CD4-positive, alpha-beta T cell treated with Interferon gamma for 1 hour (primary cell): ENCODE results near the gene DENND2D.
A peak's percentile ranks its signal among the peaks of the same experiment; 100 is the strongest.
"Not testable (repeated sequence)": the region's sequence is repeated elsewhere in the genome, so short reads cannot be mapped to it uniquely, and the experiment has no call there.

ENCODE experiments used
- DNase-seq: peaks from one replicate; pipeline ENCODE4 v3.0.0-alpha.2; 2020

DENND2D gene

DNA sequence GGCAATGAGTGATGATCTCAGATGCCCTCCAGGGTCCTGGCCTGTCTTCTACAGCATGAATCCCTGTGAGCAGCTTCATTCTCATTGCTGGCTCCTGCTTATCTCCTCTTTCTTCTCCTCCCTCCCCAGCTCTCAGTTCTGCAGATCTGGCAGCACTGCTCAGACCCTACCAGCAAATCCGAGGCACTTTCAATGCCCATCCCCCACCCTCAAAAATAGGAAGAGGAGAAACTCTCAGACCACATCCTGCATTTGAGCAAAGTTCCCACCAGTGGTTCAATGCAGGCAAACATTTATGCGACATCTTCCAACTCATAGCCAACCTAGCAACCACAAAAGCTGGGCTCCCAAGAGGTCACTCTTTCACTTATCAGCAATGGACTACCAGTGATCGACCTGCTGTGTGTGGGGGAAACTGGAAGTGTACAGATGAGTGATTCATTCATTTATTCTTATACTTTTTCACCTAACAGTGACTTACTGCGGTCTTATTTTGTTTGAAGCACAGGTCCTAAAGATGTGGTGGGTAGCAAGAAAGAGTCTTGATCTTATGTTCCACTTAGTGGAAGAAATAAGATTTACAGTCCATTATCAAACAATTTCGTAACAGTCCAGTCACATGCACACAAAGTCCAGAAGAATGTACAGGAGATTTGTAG, 21.3 kb upstream of the DENND2D start:
- peak; percentile 36 for DNase-seq

DNA sequence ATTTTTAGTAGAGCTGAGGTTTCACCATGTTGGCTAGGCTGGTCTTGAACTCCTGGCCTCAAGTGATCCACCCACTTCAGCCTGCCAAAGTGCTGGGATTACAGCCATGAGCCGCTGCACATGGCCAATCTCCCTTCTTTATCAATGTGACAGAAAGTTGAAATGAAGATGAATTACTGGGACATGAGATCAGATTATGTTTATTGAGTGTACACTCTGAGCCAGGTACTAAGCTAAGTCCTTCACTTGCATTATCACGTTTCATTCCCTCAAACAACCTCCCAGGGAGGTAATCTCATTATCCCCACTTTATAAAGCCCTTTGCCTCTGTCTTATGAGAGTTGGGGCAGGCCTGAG, 20.8 kb upstream of the DENND2D start:
- no peak for DNase-seq

DNA sequence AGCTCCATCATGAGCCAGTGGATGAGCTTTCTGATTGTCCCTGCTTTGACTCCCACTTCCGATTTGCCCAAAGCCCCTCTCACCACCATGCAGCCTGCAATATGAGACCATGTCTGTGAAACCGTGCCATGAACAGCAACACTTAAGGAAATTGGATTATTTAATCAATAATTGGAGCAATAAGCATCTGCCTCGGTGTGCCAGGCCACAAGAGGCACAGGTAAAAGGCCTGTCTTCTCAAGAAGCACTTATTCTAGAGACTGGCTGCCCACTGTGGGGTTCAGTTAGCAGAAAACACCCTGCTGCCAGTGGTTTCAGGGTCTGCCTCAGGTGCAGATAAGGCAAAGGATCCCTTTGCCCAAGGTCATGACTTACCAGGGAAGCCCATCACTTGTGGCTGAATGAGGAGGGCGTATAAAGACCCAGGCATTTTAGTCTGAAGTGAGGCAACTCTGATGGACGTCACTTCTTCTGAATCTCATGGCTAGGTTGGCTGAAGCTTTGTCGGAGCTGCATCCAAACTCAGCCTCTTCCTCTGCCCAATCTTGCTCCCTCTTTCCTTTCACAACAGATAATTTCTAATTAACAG, 19.9 kb upstream of the DENND2D start:
- no peak for DNase-seq

DNA sequence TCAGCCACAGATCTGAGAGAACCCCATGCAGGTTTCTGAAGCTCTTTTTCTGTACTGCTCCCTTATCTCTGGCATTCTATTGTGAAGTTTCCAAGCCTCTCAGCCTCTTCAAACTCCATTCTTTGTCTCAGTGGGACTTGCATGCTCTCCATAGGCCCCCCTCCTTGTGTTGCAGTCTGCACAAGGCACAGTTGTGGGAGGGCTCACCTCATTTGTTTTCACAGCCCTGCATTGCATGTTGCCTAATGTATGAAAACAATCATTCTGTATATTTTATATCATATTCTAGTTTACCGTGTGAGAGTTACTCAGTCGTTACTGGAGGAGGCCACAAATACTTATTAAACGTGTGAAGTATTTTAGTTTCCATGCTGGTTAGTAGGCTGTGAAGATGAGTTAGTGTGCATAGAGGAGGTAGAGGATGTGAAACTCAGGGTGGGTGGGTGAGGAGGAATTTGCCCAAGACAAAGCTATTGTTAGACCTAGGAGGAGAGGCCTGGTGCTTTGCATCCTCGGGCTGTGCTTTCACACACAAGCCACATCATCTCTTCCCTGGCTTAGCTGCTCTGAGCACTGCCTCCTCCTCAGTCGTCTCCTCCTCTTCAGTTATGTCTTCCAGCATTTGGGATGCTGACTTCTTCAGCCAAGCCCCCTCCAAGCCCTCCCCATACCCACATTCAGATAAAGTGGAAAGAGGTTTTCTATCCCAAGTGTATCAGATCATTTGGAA, 19.3 kb upstream of the DENND2D start:
- DNase-seq = peak; percentile 26

DNA sequence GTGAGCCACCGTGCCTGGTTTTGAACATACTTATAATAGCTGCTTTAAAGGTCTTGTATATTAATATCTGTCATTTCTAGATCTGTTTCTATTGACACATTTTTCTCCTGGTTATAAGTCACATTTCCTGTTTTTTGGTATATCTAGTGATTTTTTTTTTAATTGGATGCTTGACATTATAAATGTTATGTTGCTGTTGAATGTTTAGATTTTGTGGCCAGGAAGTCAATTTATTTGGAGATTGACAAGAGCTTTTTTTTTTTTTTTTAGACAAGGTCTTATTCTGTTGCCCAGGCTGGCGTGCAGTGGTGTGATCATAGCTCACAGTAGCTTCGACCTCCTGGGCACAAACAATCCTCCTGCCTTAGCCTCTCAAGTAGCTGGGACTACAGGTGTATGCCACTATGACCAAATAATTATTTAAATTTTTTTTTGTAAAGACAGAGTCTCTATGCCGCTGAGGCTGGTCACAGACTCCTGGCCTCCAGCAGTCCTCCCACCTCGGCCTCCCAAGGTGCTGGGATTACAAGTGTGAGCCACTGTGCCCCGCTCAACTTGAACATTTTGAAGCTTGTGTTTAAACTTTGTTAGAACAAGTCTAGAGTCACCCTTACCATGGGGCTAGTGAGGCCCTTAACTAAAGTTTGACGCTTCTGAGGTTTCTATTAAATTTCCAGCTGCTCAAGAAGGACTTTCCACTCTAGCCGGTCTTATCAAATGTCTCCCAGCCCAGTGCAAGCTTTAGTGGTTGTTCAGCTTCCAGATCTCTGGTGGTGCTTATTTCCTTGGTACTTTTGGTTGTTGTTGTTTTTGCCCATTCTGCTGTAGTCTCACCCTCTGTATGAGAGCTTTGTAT, 18.5 kb upstream of the DENND2D start:
- no peak for DNase-seq

DNA sequence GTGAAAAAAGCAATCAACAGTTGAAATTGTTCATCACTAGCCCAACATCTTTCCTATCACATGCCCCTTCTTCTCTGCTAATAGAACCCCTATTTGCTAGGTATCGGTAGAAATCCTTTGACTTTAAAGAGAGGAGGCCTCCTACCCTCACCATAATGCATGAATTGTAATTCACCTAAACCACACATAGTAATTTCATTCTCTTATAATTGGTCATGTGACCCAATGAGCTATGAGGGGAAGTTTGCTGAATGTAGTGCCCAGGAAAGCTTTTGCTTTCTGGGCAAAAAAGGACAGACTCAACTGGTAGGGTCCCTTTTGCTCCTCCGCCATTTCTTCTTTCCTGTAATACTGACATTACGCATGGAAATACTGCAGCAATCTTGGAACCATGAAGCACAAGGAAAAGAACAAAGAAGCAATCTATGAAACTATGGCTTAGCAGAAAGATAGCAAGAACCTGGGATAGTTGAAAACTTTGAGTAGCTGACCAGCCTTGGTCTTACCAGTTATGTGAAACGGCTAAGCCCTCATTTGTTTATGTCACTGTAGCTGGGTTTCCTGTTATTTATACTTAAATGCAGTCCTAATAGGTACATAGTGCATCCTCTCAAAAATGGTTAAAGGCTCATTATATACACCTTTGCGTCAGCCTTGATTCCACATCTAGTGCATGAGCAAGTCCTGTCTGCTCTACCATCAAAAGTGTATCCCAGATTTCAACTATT, 16.9 kb upstream of the DENND2D start:
- DNase-seq = no peak

DNA sequence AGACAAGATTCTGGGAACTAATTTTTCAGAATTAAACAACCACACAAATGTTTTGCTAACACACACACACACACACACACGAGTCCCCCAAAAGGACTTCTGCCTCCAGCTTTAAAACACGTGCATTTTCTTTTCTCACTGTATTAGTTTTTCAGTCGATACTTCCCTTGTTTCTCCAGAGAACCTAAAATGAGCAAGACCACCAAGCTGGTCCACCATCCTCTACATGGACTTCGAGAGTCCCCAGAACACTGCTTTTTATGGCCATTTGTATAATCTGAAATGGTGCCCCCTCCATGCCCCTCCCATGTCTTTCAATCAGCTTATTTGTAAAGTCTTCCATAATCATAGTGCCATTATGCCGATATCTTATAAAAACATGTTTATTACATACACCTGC, 16.3 kb upstream of the DENND2D start:
- DNase-seq = no peak

DNA sequence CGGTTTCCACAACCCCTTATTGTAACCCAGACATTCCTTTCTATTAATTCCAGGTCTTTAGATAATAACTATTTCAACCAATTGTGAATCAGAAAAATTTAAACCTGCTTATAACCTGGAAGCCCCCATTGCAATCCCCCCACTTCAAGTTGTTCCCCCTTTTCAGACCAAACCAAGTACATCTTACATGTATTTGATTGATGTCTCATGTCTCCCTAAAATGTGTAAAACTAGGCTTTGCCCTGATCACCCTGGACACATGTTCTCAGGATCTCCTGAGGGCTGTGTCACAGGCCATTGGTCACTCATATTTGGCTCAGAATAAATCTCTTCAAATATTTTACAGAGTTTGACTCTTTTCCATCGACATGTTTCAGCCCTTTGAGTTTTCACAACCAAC, 14.8 kb upstream of the DENND2D start:
- DNase-seq = not testable (repeated sequence)

DNA sequence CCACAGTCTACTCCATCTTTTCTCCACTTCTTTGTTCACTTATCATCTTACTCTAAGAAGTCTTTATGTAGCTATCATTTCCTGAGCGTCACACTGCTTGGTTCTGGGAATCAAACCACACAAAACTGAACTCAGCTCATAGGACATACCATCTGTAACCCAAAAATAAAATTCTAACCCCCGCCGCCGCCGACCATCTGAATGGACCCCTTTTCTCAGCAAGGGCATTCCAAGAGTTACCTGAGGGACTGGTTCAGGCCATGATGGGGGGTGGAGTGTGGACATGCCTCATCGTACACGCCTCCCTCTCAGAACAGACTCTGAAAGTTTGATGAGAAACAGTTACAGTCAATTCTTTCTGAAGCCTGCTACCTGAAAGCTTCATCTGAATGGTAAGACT, 14.4 kb upstream of the DENND2D start:
- peak; percentile 33 for DNase-seq

DNA sequence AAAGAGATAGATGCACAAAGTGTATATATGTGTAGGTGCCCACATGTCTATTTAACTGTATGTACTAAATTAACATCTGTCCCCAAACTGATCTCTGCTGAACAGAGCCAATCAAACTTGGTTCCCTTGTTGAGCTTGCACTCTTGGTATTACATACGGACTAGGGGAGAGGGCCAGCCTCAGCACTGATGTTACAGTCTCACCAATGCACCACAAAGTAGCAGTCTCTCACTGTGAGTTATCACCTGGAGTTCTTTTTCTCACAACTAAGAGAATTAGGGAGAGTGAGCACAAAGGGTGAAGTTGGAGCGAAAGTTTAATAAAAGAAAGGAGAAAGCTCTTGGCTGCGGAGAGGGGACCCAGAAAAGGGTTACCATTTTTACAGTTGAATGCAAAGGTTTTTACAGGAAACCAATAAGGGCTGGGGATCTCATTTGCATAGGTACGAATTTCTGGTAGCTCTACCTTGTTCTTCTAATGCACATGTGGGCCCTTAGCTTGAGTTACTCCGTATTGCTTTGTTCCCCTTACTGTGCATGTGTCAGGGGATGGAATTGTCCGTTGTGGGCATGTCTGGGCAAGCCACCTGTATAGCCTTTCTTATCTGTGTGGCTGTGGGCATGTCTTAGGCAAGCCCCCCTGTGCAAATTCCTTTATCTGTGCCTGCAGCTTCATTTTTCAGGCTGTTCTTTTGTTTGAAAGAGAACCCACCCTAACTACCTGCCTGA, 13.8 kb upstream of the DENND2D start:
- DNase-seq = no peak

DNA sequence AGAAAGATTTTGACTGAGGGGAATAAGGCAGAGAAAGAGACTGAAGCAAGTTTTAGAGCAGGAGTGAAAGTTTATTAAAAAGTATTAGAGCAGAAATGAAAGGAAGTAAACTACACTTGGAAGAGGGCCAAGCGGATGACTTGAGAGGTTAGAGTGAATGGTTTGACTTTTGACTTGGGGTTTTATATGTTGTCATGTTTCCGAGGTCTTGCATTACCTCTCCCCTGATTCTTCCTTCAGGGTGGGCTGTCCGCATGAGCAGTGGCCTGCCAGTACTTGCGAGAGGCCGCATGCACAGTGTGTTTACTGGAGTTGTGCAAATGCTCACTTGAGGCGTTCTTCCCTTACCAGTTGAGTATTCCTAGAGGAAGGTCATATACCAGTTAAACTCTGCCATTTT, 13.0 kb upstream of the DENND2D start:
- no peak for DNase-seq

DNA sequence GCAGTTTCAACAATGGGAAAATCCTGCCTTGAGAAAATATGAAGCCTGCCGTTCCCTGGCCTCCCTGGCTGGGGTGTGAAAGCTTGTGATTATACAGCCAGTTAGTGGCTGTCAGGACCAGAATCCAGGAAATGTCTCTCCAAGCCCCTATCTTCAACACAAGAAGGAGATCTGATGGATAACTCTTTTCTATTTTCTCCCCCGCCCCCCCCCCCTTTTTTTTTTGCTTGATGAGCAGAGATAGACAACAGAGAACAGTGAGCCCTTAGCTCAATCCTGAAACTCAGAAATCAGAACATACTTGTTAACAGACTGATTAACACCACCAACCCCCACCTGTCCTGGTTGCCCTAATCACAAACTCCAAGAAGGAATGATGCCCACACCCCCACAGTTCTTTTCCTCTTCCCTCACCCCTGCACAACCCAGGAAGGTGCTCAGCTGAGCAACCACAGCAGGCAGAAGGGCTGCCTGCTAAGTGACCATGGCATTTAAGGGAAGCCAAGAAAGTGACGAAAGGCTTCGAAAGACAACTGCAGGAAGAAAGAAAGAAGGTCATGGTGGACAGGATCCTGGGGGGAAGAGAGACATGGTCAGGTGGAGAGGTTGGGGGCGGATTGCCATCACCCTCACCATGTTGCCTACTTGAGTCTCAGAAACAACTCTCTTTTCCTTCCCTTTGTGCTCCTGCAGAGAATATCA, 12.3 kb upstream of the DENND2D start:
- DNase-seq = no peak

DNA sequence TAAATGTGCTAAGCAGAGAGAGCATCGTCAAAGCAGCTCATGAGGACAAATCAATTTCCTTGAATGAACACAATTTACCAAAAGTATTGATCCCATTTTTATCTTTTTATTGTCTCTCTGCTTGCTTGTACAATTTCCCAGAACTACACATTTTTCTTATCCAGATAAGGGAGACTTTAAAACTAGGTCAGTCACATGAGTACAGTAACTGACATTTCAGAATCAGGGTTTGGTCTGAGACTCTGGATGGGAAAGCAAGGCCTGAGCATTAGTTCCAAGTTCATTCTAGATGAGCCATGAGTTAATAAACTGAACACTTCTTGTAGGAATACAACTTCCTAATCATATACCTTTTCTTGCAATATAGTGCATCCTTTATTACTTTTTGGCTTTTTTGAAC, 11.5 kb upstream of the DENND2D start:
- DNase-seq = no peak

DNA sequence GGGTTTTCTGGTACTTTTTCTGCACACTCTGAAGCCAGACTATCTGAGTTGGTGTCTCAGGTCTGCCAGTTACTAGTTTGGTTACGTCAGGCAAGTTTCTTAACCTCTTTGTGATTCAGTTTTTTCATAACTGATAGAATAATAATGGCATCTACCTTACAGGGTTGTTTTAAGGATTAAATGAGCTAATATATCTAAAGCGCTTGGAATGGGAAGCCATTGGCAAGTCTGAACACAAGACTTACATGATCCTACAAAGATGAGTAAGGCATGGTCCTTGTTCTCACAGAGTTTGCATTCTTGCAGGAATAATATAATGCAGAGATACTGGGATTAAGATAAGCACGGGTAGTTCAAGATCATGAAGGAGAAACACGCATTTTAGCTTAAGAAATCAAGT, 9.2 kb upstream of the DENND2D start:
- DNase-seq = no peak

DNA sequence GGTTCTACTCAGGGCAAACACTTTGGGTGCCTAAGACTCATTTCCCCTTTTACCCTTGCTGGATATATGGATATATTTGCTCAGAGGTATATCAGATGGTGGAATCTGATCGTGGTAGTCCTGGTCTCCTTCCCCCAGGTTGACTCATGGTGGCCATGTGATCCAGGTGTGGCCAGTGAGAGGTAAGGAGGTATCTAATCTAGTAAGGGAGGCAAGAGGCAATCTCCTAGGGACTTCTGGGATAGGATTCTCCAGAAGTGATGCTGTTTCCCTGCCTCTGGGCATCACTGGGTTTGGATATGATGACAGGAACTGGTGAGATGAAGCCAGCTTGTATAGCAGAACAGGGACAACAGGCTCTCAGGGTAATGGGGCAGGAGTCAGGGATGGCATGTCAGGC, 8.5 kb upstream of the DENND2D start:
- DNase-seq = no peak

DNA sequence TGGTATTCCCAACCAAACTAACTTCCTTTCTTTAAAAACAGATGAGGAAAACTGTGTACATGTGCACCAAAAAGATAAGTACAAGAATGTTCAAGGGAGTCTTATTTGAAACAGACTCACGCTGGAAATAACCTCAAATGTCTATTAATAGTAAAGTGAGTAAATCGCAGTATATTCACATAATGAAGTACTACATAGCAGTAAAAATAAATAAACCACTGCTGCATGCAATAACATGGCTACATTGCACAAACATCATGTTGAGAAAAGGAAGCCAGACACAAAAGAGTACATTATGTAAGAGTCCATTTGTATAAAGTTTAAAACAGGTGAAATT, 5.2 kb upstream of the DENND2D start:
- DNase-seq = no peak

DNA sequence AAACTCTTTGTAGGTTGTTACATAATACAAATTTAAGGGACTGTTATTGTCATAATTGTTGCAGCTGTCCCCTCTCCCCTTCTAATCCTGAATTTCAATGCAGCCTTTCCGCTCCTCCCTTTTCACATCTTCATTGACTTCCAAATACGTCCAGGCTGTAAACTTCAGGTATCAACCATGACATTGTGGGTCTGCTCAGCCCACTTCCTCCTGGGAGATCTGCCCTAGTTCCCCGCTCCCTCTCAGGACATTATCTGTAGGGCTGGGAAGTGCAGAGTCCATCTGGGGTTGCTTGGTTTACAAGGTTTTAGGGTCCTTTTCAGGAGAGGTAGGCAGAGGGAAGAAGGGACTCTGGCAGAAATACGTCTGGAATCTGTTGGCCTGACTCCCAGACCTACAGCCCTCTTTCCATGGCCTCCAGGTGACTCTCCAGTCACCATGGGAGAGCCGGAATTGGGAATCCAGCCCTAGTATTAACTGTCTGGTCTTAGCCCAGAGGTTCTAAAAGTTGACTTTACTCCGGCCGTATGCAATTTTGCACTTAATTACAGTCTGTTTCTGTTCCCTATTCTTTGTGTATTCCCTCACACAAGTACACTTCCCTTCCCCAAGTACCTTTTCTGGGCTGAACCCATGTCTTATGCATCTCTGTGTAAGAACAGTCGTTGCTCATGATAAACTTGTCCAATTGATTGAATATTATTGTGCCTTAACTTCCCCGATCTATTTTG, 4.7 kb upstream of the DENND2D start:
- DNase-seq = no peak

DNA sequence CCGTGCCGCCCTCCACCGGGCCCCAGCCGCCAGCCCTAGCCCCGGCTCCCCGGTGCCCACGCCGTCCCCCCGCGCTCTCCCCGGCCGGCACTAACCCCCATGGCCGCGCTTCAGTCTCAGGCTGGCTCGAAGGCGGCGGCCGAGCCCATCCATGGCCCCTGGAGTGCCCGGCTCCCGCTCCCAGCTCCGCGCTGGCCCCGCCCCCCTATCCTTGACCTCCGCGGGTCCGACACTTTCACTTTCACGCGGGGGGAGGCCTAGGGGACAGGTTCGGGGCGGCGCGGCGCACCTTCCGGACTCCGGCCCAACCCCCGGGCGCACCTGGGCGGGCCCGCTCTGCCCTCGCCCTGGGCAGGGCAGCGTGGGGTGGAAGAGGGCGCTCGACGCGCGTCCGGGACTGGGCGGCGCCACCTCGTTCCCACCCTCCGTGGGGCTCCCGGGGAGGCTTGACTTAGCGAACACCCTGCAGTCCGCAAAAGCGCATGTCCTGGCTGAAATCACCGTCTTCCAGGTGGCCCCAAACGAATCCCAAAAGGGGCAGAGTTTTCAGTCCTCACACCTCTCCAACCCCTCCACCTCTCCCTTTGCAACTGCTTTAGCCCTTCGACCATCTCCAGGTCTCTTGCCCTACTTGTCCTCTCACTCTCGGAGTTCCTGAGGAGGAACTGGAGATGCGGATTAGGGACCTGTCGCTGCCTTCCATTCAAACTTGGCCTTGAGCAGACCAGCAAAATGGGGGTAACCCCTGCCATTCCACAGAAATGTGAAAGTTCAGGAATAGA, 3.9 kb upstream of the DENND2D start:
- peak; percentile 79 for DNase-seq

DNA sequence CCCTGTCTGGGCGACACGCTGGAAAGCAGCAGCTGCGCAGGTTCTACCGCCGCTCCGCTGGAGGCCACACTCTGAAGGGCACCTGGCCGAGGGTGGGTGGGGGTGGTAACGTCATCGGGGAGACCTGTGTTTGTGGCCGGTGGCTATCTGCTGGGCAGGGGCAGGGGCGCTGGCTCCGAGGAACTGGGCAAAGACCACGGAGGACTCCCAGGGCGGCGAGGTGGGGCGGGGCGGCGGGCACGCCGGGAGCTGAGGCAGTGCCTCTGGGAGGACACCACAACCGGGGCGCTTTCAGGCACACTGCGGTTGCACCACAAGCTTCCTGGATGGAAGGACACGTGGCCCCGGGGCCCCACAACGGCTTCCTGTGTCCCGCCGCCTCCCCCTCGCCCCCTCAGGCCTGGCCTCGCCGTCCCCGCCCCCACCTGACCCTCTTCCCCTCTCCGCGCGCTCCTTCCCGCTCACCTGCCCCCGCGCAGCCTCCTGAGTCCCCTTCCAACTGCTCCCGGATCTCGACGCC, 3.3 kb upstream of the DENND2D start:
- peak; percentile 86 for DNase-seq
